ENCODE results near the gene KLHL21.
A peak's percentile ranks its signal among the peaks of the same experiment; 100 is the strongest.
"Not testable (repeated sequence)": the region's sequence is repeated elsewhere in the genome, so short reads cannot be mapped to it uniquely, and the experiment has no call there.

The KLHL21 gene

GRCh38 chr1:6624710-6625583, 22.3 kb upstream of the KLHL21 start, which contains the start of gene THAP3:
THAP3 (plus strand) TSS chr1:6624868; CDS start chr1:6625219, 351 bp downstream.
- peak; percentile 56 to 75 for DNase-seq

- DNase-seq: no peak
Measured at GRCh38 chr1:6623269-6623965, 20.7 kb upstream of the KLHL21 start.

GRCh38 chr1:6622396-6623152, 19.9 kb upstream of the KLHL21 start:
- no peak for DNase-seq

- DNase-seq: no peak
Measured at GRCh38 chr1:6621429-6622391, 19.0 kb upstream of the KLHL21 start.

- DNase-seq: no peak
Measured at GRCh38 chr1:6619045-6619444, 16.4 kb upstream of the KLHL21 start.

GRCh38 chr1:6614929-6615785, 12.5 kb upstream of the KLHL21 start:
- no peak for DNase-seq

GRCh38 chr1:6614019-6614928, 11.6 kb upstream of the KLHL21 start:
- DNase-seq: no peak

GRCh38 chr1:6613361-6614018, 10.8 kb upstream of the KLHL21 start, which contains the start of gene PHF13:
PHF13 (plus strand) TSS chr1:6613731; CDS start chr1:6614067, 336 bp downstream.
- DNase-seq: peak; percentile 94 to 95

GRCh38 chr1:6612641-6613360, 10.1 kb upstream of the KLHL21 start:
- DNase-seq: peak in 1 of 2 experiments; percentile 49

- no peak for DNase-seq
Measured at GRCh38 chr1:6603915-6604558, 1.4 kb upstream of the KLHL21 start.

GRCh38 chr1:6603238-6603914, 707 bp upstream of the KLHL21 start:
- DNase-seq: peak; percentile 34 to 59

- no peak for DNase-seq
Measured at GRCh38 chr1:6601923-6602668, 573 bp downstream of the KLHL21 start.

GRCh38 chr1:6601049-6601922, 1.4 kb downstream of the KLHL21 start:
- peak; percentile 72 to 75 for DNase-seq

- DNase-seq: no peak
Measured at GRCh38 chr1:6600410-6601048, 2.1 kb downstream of the KLHL21 start.

GRCh38 chr1:6599991-6600390, 2.7 kb downstream of the KLHL21 start:
- not testable (repeated sequence) for DNase-seq
